Upper lobe of right lung (tissue), 1 donor: ENCODE measurements around the gene BICD2. TPM values are rescaled to one million over a fixed set of nuclear protein-coding genes. Genes with fewer than 3 reads are reported as not detected.

Source experiments
- ATAC-seq: fragments of 200-7000 bp; cut with Tn5 transposase; one replicate; pipeline ENCODE4 v1.9.1; 2020; ENCODE audit warnings: mild to moderate bottlenecking, moderate library complexity
- DNase-seq: peaks from one replicate; pipeline ENCODE4 v3.0.0-alpha.2; 2020
- H3K27ac ChIP-seq: fragments of 200-600 bp; one replicate; pipeline ENCODE4 v1.8.0; 2022
- H3K27me3 ChIP-seq: fragments of 200-600 bp; one replicate; pipeline ENCODE4 v1.8.0; 2022; ENCODE audit warnings: mild to moderate bottlenecking
- H3K36me3 ChIP-seq: fragments of 200-600 bp; one replicate; pipeline ENCODE4 v1.8.0; 2022
- H3K4me1 ChIP-seq: fragments of 200-600 bp; one replicate; pipeline ENCODE4 v1.8.0; 2022
- H3K4me3 ChIP-seq: fragments of 200-600 bp; one replicate; pipeline ENCODE4 v1.8.0; 2022; ENCODE audit warnings: mild to moderate bottlenecking
- H3K9me3 ChIP-seq: fragments of 200-600 bp; one replicate; pipeline ENCODE4 v1.8.0; 2022
- intact Hi-C: fragments of 100-400 bp; cut with DNase I; formaldehyde crosslinking; loops from one replicate; pipeline ENCODE4 v1.11.0; 2022
- total RNA-seq: library from RNA; stranded (reverse); fragmentation: NEBNext Ultra II Directional; extraction: Animal tissue kit (Norgen Biotek cat#: 25700); gene quantifications from one replicate; pipeline ENCODE4 v1.2.1, GENCODE V29; 2021
- TF ChIP-seq, protein P1 (sequence below): fragments of 200-600 bp; IDR thresholded peaks from one replicate; pipeline ENCODE4 v1.8.0; 2022; ENCODE audit warnings: antibody characterized with exemption
- donor health status: DM: no; HTN: yes; CAD: no; lungs with severe emphysema.

BICD2 gene
- total RNA-seq, 1 donor from 2014 or later: 38.6 TPM

DNA sequence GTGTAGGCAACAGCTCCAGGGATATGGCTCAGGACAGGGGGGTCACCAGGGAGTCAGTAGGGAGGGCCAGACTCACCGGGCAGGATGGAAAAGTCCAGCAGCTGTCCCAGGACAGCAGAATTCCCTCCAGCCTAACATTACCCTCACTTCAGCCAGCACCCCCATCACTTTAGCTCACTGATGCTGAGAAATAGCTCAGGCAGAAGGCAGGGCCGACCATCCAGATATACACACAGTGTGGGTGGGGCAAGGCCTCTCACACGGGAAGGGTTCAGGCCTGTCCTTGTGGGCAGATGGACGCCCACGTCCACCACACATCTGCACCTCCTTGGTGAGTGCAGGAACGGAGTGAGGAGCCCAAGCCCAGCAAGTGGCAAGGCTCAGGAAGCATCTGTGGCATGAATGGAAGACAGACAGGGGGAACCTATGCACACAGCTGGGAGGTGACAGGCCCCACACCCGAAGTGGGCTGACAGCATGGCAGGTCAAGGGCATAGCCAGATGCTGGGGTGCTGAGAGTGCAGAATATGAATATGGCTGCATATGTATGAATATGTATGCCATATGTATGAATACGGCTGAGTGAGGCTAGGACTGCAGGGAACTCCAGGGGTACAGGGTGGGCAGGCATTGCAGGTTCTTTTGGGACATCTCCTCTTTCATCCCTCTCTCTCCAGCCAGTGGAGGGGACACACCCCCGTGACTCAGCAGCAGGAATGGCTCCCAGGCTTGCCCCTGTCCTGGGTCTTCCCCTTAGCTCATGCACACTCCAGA, 17.0 kb downstream of the BICD2 start:
- Histone ChIP-seq H3K27ac (peak overlapping the region; percentile 30), H3K36me3 (no peaks in the 10 kb centered on the region), H3K27me3 (no peaks in the 10 kb centered on the region), H3K4me3 (no peak overlapping the region), H3K4me1 (peaks cover 54% of the 10 kb centered on the region), H3K9me3 (no peaks in the 10 kb centered on the region)
- TF ChIP-seq, protein P1, sequence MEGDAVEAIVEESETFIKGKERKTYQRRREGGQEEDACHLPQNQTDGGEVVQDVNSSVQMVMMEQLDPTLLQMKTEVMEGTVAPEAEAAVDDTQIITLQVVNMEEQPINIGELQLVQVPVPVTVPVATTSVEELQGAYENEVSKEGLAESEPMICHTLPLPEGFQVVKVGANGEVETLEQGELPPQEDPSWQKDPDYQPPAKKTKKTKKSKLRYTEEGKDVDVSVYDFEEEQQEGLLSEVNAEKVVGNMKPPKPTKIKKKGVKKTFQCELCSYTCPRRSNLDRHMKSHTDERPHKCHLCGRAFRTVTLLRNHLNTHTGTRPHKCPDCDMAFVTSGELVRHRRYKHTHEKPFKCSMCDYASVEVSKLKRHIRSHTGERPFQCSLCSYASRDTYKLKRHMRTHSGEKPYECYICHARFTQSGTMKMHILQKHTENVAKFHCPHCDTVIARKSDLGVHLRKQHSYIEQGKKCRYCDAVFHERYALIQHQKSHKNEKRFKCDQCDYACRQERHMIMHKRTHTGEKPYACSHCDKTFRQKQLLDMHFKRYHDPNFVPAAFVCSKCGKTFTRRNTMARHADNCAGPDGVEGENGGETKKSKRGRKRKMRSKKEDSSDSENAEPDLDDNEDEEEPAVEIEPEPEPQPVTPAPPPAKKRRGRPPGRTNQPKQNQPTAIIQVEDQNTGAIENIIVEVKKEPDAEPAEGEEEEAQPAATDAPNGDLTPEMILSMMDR: no peak
- no peak for DNase-seq
- ATAC-seq: peak; percentile 15
- intact Hi-C loops: no loop called here

DNA sequence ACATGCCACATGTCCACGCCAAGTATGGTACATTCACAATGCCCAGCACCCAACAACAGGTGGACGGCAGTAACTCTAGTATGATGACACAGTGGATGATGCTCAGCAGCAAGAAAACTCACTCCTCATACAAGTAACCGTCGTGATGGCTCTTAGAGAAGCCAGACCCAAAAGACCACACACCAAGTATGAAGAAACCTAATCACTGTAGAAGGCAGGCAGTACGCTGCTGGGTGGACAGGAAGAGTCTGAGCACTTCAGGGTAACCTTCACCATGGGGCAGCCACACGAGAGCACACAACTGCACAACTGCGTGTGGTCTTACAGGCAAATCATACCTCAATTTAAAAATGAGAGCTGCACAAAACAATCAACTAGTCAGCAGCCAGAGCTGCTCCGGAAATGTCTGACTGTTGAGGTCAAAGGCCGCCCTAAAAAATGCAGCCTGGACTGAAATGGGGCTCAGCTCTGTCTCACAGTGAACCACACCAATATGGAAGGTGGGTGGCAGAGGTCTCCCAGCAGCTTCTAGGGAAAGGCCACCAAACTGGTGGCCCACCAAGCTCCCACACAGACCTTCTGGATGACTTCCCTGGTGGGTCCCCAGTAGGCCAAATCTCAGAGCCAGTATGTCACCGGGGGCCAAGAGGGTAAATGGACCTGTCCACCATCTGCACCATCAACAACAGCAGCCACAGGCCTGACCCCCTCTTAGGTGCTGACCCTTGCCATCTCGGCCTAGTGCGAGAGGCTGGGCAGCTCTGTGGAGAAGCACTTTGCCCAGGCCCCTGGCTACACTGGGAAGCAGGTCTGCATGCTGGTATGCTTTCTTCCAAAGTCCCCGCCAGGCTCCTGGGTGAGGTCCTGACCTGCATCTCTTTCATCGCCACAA, 17.8 kb downstream of the BICD2 start:
- ATAC-seq: no peak
- no peak for DNase-seq
- Histone ChIP-seq H3K27me3 (no peaks in the 10 kb centered on the region), H3K9me3 (no peaks in the 10 kb centered on the region), H3K4me3 (no peak overlapping the region), H3K4me1 (peaks cover 53% of the 10 kb centered on the region), H3K27ac (peak overlapping the region; percentile 30), H3K36me3 (no peaks in the 10 kb centered on the region)
- TF ChIP-seq, protein P1: no peak
- intact Hi-C loops: no loop called here

DNA sequence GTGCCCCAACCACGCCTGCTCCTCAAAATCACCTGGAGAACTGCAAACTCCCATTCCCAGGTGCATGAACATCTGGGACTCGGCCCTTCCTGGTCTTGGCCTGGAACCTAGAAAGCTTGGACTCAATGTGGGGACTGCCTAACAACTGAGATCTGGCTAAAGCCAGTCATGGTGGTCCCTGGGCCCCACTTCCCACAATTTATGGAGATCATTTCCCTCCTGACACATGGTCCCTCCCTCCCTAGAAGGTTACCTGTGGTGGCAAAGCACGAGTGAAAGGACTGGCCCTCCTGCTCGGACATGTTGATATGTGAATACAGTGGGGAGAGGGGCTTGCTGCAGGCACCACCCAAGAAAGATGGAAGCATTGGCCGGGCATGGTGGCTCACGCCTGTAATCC, 18.8 kb downstream of the BICD2 start:
- no peaks in the 10 kb centered on the region for H3K36me3 ChIP-seq
- no peak overlapping the region for H3K27ac ChIP-seq
- no peaks in the 10 kb centered on the region for H3K9me3 ChIP-seq
- H3K4me1 ChIP-seq: peaks cover 60% of the 10 kb centered on the region
- no peak overlapping the region for H3K4me3 ChIP-seq
- H3K27me3 ChIP-seq: no peaks in the 10 kb centered on the region
- intact Hi-C loops: no loop called here
- TF ChIP-seq, protein P1: no peak
- no peak for ATAC-seq
- no peak for DNase-seq

DNA sequence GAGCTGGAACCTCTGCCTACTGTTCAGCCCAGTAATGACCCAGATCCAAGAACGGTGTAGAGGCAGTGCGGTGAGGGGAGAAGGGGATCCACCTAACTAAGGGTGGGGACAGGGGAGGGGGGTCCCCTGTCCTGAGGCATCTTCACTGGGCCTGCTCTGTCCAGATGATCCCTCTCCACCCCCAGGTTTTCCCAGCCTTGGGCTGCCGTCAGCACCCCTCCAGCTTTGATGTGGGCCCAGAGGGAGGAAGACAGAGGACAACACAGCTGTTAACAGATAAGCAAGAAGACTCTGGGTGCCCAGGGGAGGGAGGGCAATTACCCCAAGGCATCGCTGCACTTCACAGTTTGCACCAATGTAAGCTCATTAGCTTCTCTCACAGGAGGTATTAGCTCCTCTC, 19.3 kb downstream of the BICD2 start:
- intact Hi-C loops: no loop called here
- Histone ChIP-seq H3K4me1 (peaks cover 66% of the 10 kb centered on the region), H3K36me3 (no peaks in the 10 kb centered on the region), H3K27me3 (no peaks in the 10 kb centered on the region), H3K4me3 (no peak overlapping the region), H3K27ac (no peak overlapping the region), H3K9me3 (no peaks in the 10 kb centered on the region)
- DNase-seq (no peak), ATAC-seq (no peak)
- TF ChIP-seq, protein P1: no peak

DNA sequence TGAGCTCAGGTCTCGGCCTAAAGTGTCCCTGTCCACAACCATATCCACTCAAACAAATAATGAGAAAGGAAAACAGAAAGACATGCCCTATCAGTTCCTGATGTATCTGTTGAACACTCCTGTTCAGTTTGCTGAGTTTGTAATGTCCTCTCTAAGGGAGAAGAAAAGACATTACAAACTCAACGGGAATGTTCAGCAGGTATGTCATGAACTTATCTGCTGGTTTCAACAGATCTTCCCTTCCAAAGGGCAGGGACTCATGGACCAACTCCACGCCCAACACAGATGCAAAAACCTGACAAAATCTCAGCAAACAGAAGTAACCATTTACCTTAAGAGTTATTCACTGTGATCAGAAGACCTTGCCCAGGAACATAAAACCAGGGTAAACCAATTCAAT, 23.7 kb downstream of the BICD2 start:
- TF ChIP-seq, protein P1: no peak
- Histone ChIP-seq H3K4me3 (no peak overlapping the region), H3K9me3 (no peaks in the 10 kb centered on the region), H3K27me3 (no peaks in the 10 kb centered on the region), H3K4me1 (peaks cover 56% of the 10 kb centered on the region), H3K36me3 (no peaks in the 10 kb centered on the region), H3K27ac (peak overlapping the region; percentile 52)
- no peak for ATAC-seq
- intact Hi-C loops: no loop called here
- no peak for DNase-seq
